GM18507 (cell line): ENCODE results near the gene RSRC1.
A peak's percentile ranks its signal among the peaks of the same experiment; 100 is the strongest.

Source experiments
- DNase-seq: peaks from one replicate; pipeline ENCODE4 v3.0.0; 2011; ENCODE audit warnings: low read depth; ENCODE audit not compliant: insufficient read length; ENCODE audit errors: extremely low spot score
- FAIRE-seq: peaks from 2 replicates; lab custom pipeline; 2011; peaks lifted over from hg19 to GRCh38; lab: Jason Lieb, UNC

The RSRC1 gene

DNA sequence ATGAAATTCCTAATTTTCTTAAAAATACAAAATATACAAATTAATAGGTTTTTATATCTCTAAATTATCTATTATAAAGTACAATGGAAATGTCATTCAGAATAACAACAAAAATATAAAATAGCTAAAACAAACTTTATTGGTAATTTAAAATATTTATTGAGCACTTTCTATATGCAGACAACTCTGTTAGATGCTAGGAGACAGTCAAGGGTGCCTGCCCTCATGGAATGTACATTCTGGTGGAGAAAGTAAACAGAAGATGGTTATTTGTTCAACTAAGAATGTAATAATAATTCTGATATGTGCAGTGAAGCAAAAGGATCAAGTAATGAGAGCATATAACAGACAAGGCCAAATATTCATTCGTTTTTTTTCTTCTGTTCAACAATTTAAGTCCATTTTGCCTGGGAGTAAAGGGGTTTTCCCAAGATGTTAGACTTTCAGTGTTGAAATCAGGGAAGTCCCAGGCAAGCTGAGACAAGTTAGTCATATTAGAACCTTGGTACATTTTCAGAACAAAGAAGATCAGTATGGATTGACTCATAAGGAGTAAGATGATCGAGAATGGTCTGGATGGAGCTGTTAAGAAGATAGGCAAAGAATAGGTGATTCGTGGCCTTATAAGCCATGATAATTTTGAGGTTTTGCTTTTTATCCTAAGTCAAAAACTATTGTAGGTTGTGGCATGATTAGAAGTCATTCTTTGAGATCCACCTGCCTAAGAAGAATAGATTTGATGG lies 310.9 kb downstream of the RSRC1 start:
- FAIRE-seq (peak; percentile 69), DNase-seq (peak; percentile 2)

DNA sequence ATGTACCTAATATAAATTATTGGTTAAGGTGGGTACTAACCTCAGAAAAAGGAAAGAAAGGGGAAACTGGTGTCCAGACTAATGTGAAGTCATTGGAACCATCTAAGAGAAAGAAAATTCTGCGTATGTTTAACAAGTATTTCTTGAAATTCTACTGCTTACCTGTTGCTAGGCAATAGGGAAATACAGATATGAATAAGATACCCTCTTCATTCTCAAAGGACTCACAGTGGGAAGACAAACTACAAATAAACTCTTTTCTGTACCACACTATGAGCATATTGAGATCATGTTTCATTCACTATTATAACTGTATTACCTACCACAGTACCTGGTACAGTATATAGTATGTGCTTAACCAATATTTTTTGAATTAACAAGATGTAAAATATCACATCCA lies 320.6 kb downstream of the RSRC1 start:
- DNase-seq = no peak
- FAIRE-seq = no peak

DNA sequence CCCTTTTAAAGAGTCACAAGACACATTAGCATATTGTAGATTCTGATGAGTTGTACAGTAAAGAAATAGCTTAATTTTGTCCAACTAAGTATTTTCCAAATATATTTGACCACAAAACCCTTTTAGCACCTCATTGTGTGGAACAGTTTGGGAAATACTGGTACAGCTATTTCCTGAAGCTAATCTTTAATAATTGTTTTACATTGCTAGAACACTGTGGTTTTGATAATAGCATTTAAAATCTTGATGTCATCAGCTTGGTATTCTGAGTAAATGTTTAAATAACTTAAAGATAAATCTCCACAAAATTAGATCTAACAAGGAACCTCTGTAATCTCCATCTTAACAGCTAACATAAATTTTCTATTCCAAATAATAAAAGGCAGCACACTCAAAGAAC lies 321.1 kb downstream of the RSRC1 start:
- FAIRE-seq = no peak
- DNase-seq = no peak

DNA sequence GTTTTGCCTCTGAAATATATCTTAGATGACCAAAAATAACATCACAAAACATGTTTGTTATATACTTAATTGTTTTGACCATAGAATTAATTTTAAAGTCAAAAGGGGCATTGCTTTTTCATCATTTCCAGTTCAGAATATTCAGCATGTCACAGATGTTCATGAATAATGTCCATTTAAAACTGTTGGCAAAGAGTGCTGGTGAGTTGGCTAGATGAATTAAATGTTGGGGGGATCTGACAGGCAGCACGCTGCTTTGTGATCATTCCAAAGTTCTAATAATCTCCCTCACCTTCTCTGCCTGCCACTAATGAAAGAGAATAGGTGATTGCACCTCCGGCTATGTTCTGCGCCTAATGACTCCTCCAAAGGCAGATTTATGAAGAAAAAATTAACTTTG lies 321.9 kb downstream of the RSRC1 start:
- FAIRE-seq = no peak

DNA sequence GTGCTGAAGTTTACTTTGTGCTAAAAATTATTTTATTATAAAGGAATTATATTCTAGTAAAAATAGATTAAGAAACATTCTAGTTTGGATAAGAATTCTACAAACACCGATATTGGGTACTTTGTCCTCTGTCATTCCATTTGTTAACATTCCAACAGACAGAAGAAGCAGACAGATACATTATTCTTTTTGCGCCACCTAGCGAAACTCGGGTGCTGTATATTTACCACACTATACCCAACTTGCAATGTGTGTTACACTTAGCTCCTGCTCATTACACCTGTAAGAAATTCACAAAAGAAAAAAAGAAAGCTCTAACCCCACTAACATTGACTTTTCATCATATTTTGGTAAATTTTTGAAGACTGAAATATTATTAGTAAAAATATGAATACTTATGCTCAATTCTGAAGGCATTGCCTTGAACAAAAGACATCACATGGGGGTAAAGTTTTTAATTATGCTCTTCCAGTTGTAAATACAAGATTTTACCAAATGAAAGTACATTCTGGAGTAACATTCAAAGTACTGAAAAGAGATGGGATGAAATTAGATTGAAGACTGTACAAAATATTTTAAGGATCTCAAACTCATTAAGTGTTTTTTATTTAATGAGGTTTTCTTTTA lies 324.6 kb downstream of the RSRC1 start:
- FAIRE-seq = peak; percentile 77

More for the DNA sequence above, 321.9 kb downstream of the RSRC1 start:
- DNase-seq = no peak

DNA sequence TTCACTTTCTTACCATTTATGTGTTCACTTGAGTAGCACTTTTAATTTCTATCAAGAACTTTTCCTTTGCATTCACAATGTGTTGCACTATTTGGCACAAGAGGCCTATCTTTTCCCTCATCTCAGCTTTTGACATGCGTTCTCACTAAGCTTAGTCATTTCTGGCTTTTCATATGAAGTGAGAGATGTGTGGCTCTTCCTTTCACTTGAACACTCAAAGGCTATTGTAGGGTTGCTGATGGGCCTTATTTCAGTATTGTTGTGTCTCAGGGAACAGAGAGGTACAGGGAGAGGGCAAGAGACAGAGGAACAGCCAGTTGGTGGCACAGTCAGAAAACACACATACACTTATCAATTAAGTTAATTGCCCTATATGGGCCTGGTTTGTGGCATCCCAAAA lies 333.7 kb downstream of the RSRC1 start:
- FAIRE-seq = peak; percentile 76

More for the DNA sequence above, 324.6 kb downstream of the RSRC1 start:
- no peak for DNase-seq

DNA sequence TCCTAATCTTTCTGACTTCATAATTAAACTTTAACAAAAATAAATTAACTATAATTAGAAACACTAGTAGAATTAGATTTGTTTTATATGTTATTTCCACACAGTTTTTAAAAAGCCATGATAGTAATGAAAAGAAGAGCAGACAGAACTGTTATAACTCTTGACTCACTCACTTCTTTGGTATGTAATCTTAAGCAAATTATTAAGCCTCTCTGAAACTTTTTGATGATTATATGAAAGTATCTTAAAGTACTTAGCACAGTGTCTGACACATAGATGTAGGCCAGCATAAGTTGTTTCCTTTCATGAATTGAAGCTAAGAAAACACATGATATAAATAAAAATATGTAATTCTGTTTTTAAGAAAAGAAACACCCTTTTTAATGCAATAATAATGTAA lies 337.5 kb downstream of the RSRC1 start:
- no peak for DNase-seq
- FAIRE-seq = no peak

More for the DNA sequence above, 333.7 kb downstream of the RSRC1 start:
- DNase-seq = no peak

DNA sequence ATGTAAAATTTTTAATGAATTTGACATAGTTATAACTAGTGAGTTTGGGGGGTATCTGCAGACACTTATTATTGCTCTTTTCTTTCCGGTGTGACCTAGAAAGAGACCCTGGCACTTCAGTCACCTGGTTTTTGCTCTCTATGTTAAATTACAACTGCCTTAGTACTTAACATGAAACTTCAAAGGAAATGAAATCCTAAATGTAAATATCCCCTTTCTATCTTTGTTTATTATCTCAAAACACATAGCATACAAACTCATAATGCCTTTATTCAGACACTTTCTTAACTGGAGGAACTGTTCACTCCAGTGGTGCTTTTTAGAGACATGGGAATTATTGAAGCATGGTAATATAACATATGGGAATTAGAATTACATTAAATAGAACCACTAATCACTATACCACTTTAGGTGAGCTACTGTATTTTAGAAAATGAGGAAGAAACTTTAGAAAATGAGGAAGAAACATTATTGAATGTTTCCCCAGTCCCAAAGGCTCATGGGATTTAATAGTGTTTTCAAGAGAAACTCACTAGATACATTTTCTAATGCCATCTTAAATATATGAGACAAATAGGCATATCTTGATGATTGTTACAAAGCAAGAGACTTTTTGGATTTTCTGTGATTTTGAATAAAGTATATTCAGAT lies 341.6 kb downstream of the RSRC1 start:
- FAIRE-seq (no peak), DNase-seq (no peak)

DNA sequence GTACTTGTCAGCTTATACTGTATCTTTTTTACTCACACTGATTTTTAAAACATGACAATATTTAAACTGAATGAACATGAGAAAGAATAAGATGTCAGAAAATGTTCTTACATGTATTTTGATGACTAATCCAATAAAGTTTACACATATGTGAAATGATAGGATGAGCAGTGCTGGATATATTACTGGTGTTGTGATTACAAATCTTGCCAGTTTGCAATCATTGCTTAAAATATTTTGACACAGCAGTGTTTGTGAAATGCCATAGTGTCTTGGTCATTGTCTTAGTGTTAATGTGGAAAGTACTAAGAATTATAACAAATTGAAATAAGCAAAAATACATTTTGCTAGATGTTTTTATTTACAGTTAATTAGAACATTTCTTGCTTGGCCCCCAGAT lies 342.4 kb downstream of the RSRC1 start:
- no peak for DNase-seq
- FAIRE-seq = no peak

DNA sequence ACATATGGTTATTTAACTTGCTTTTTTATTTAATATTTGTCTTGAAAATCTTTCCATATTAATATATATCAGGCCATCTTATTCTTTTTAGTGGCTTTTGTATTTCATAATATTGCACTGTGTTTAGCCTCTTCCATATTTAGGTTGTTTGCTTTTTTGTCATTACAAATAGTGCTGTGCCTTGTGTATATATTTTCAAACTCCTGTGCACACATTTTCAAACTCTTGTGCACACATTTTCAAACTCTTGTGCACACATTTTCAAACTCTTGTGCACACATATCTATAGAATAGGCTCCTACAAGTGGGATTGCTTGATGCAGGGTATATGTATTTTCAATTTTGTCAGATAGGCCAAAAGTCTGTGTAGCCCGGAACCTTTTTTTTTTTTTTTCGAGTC lies 343.1 kb downstream of the RSRC1 start:
- DNase-seq (no peak), FAIRE-seq (no peak)

DNA sequence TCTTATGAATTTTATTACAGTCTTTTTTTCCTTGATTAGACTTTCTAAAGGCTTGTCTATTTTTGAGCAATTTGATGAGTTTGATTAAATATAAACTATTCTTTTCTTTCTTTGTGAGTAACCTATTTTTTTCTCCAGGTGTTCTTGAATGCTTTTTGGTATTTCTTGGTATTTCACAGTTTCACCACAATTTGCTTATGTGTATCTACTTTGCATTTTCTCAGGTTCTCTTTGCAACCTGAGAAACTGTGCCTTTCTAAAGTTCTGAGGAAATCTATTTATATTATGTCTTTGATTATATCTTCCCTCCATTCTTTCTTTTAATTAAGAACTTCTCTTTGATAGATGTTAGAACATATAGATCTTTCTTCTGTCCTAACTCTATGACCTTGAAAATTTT lies 344.0 kb downstream of the RSRC1 start:
- DNase-seq (no peak), FAIRE-seq (no peak)

DNA sequence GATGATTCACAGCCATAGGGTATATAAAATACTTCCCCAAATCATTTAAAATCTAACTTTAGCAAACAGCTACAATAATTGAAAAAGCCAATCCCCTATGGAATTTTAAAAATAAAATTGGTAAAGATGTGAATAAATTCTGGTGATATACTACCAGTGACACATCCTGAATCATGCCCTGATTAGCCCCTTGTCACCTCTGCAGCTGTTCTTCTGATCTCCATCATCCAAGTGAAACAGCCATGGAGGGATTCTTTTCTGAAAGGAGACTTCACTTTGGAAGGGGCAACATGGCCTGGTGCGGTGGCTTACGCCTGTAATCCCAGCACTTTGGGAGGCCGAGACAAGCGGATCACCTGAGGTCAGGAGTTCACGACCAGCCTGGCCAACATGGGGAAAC lies 345.5 kb downstream of the RSRC1 start:
- no peak for DNase-seq
- FAIRE-seq = no peak

DNA sequence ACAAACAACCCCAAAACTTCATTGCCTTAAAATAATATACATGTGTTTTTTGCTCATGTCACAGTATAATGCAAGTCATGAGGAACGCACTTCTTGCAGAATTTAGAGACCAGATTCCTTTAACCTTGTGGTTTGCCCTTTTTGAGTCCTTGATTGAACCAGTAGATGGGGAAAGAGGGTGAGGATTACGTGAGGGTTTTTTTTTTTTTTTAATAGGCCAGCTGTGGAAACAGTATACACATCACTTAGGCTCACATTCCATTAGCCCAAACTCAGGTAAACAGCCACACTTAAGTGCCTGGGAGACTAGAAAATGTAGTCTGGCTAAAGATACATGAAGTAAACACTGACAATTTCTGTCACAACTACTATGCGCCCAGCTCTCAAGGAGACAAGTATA lies 346.2 kb downstream of the RSRC1 start:
- FAIRE-seq = no peak

DNA sequence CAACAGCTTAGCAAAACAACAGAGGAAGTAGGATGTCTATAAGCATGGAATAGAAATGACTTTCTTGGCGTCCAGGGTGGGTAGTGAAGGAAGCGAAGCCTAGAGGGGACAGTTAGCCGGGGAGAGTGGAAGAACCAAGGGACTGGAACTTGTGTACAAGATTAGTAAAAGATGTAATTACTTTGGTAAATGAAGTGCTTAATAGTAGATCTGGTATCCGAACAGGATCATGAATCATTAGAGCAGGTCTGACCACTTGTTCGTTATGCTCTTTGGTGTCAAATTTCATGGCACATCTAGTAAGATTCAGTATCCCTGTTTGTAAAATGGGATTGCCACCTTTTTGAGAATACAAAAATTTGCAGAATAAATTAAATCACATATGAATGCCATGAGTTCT lies 348.6 kb downstream of the RSRC1 start:
- FAIRE-seq (no peak), DNase-seq (no peak)

More for the DNA sequence above, 346.2 kb downstream of the RSRC1 start:
- DNase-seq = no peak

DNA sequence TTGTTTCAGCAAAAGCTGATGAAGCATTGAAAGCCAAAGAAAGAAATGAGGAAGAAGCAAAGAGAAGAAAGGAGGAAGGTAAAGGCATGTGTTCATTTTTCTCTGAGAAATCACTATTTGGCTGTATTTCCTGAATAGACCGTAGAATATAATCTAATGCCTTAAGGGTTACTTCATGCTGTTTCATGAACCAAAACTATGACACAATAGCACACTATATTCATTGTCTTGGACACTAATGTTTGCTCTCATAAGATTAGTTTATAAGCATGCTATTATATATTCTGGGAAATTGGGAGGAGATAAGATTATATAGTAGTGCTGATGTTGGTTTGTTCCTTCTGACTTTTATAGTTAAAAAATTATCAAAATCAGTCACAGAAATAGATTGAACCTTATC lies 351.0 kb downstream of the RSRC1 start:
- no peak for DNase-seq
- no peak for FAIRE-seq

DNA sequence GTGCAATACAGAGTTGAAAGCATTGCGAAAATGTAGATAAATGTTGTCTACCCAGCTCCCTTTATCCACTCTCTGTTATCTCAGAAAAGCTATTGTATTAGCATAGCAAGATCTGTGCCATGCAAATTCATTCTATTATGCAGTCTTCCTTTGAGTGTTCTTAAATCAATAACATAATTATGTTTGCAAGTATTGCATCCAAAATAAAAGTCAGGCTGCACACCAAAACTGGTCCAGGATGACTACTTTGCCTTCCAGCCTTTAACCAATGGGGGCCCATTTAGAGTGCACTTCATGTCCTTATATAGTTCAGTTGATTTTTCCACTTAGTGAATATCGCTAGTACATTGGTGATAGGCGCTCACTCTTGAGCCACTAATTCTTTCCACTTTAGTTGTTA lies 353.7 kb downstream of the RSRC1 start:
- DNase-seq (no peak), FAIRE-seq (no peak)

DNA sequence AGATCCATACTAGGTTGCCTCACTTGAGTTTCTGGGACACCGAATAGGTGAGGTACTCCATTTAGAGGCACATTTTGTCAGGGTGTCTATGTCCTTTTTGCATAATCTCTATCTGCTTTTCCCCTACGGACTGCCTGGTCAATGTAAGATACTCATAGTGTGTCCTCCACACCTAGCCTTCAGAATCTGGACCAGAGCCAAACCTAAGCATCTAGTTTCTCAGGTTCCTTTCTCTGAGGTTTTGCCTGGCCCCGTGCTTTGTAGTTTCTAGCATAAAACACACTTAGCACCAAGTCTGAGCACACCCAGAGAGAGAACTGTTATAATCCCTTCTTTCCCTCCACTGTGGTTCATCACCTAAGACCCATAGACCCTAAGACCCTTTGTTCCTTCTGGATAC lies 355.2 kb downstream of the RSRC1 start:
- DNase-seq (no peak), FAIRE-seq (peak; percentile 55)

DNA sequence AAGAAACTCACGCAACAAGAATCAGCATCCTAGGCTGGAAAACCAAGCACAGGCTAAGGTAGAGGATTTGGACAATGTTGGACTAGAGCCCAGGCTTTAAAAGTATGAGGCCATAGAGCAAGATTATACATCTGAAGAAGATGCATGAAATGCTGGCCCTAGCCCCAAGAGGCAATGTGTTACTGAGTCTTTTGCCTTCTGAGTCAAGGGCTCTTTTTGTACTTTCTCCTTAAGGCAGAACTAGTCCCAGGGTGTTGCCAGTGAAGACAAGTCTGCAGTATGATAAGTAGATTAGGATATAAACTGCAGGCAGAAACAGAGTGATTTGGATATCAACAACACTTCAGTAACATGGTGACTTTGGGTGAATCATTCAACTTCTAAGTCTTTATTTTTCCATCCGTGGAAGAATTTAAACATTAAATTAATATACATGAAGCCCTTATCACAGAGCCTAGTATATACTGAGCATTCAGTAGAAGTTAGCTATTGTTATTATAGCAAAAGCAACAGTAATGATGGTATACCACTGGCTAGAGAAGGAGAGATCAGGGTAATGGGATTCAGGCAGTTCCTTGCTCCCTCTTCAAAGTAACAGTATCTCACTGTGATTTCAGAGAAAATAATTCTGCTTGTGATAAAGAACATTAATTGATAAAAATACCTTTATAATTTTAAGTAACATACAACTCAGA lies 361.2 kb downstream of the RSRC1 start:
- FAIRE-seq (no peak), DNase-seq (no peak)

DNA sequence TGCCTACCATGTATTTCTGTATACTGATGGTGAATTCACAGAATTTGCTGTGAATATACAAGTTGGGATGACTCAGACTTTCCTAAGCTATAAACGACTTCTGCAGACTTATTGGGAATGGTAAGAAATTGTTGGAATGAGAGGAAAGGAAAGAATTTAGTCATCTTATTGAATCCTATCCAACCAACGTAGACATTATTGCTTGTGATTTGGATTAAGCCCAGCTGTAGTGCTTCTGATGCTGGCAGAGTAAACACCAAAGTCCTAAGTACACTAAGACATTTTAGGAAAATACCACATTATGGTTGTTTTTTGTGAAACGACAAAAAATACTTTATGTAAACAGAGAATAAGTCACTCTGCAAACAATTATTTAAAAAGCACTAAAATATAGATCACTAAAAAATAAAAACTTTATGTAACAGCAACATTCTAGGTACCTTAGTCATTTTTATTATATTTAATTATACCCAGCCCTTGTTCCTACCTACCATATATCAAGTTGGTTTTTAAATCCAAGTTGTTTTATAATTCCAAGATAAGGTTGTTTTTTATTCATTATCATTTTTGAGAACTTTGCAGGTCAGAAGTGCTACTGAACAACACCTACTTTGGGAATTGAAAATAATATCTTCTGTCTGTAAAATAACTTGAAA lies 361.9 kb downstream of the RSRC1 start:
- FAIRE-seq = no peak
- no peak for DNase-seq

DNA sequence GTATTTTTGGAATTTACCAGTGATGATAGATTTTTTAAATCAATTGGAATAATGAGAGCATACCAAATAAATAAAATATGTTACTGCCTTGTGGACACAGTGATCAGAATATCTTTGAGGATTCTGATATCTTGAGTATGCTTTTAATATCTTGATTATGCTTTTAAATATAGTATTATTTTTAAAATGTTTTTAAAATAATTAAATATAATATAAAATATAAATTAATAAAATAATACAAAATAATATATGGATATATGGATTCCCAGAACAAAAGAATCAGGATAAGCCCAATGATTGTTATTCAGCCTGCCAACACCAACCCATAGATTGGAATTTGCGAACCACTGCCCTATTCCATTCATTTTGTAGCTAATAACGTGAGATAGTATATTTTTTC lies 369.2 kb downstream of the RSRC1 start:
- no peak for FAIRE-seq

More for the DNA sequence above, 369.2 kb downstream of the RSRC1 start:
- DNase-seq = no peak
